ENCODE data around the gene CSRNP3. TPM values are rescaled to one million over a fixed set of nuclear protein-coding genes. Genes with fewer than 3 reads are reported as not detected.

CSRNP3 gene
- total RNA-seq, 1 experiment from 2014 or later, result 0.05 TPM

DNA sequence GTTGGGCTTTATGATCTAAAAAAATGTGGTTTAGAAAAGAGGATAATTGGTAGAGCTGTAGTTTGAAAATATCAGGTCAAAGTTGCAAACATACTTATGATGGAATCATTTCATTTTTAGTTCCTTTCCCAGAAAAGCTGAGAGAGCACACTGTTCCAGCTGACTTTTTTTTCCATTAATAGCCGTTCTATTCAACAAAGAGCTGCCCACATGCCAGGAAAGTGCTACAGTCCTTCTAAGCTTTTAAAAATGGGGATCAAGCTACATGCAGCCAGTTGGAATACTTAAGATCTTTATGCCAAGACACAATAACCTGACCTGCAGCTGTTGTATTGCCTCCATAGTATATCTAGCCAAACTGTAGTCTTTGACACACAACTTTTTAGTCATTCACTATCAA lies 213.0 kb downstream of the CSRNP3 start:
- CTCF ChIA-PET, result no interaction called here
- DNase-seq (ENCODE audit: low read depth, low spot score), result no peak

More for the DNA sequence above, 213.0 kb downstream of the CSRNP3 start:
- TF ChIP-seq, protein P1, sequence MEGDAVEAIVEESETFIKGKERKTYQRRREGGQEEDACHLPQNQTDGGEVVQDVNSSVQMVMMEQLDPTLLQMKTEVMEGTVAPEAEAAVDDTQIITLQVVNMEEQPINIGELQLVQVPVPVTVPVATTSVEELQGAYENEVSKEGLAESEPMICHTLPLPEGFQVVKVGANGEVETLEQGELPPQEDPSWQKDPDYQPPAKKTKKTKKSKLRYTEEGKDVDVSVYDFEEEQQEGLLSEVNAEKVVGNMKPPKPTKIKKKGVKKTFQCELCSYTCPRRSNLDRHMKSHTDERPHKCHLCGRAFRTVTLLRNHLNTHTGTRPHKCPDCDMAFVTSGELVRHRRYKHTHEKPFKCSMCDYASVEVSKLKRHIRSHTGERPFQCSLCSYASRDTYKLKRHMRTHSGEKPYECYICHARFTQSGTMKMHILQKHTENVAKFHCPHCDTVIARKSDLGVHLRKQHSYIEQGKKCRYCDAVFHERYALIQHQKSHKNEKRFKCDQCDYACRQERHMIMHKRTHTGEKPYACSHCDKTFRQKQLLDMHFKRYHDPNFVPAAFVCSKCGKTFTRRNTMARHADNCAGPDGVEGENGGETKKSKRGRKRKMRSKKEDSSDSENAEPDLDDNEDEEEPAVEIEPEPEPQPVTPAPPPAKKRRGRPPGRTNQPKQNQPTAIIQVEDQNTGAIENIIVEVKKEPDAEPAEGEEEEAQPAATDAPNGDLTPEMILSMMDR (IDR thresholded peaks at IDR 0.05 in 2 of 3, conservative IDR thresholded peaks at IDR 0.05 in 1 of 3; ENCODE audit: borderline replicate concordance in 1 of 3, insufficient read depth in 1 of 3, low read depth in 2 of 3, low read length in 2 of 3), result no peak
- TF ChIP-seq YY1 (IDR thresholded peaks at IDR 0.05; ENCODE audit: extremely low read depth, insufficient replicate concordance, low read depth, low read length) (no peak), SP1 (IDR thresholded peaks at IDR 0.05; ENCODE audit: low read depth) (no peak), ZFX (IDR thresholded peaks at IDR 0.05) (no peak), ELF1 (IDR thresholded peaks at IDR 0.05; ENCODE audit: borderline replicate concordance, low read depth) (no peak), FOSL1 (IDR thresholded peaks at IDR 0.05; ENCODE audit: low read depth) (no peak), TCF7L2 (IDR thresholded peaks at IDR 0.05; ENCODE audit: borderline replicate concordance, extremely low read depth, insufficient read depth, insufficient read length) (no peak), EZH2 (IDR thresholded peaks at IDR 0.05) (no peak), CEBPB (IDR thresholded peaks at IDR 0.05; ENCODE audit: low read depth) (no peak), POLR2A (IDR thresholded peaks at IDR 0.05; ENCODE audit: borderline replicate concordance, extremely low read depth, insufficient read depth, insufficient read length) (no peak), JUND (IDR thresholded peaks at IDR 0.05) (no peak), ZNF274 (IDR thresholded peaks at IDR 0.05; ENCODE audit: low read depth, low read length) (no peak)
- TF ChIP-seq, protein P2, sequence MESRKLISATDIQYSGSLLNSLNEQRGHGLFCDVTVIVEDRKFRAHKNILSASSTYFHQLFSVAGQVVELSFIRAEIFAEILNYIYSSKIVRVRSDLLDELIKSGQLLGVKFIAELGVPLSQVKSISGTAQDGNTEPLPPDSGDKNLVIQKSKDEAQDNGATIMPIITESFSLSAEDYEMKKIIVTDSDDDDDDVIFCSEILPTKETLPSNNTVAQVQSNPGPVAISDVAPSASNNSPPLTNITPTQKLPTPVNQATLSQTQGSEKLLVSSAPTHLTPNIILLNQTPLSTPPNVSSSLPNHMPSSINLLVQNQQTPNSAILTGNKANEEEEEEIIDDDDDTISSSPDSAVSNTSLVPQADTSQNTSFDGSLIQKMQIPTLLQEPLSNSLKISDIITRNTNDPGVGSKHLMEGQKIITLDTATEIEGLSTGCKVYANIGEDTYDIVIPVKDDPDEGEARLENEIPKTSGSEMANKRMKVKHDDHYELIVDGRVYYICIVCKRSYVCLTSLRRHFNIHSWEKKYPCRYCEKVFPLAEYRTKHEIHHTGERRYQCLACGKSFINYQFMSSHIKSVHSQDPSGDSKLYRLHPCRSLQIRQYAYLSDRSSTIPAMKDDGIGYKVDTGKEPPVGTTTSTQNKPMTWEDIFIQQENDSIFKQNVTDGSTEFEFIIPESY (IDR thresholded peaks at IDR 0.05; ENCODE audit: extremely low read depth, insufficient replicate concordance, low read length), result no peak
- TF ChIP-seq, protein P3, sequence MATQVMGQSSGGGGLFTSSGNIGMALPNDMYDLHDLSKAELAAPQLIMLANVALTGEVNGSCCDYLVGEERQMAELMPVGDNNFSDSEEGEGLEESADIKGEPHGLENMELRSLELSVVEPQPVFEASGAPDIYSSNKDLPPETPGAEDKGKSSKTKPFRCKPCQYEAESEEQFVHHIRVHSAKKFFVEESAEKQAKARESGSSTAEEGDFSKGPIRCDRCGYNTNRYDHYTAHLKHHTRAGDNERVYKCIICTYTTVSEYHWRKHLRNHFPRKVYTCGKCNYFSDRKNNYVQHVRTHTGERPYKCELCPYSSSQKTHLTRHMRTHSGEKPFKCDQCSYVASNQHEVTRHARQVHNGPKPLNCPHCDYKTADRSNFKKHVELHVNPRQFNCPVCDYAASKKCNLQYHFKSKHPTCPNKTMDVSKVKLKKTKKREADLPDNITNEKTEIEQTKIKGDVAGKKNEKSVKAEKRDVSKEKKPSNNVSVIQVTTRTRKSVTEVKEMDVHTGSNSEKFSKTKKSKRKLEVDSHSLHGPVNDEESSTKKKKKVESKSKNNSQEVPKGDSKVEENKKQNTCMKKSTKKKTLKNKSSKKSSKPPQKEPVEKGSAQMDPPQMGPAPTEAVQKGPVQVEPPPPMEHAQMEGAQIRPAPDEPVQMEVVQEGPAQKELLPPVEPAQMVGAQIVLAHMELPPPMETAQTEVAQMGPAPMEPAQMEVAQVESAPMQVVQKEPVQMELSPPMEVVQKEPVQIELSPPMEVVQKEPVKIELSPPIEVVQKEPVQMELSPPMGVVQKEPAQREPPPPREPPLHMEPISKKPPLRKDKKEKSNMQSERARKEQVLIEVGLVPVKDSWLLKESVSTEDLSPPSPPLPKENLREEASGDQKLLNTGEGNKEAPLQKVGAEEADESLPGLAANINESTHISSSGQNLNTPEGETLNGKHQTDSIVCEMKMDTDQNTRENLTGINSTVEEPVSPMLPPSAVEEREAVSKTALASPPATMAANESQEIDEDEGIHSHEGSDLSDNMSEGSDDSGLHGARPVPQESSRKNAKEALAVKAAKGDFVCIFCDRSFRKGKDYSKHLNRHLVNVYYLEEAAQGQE (IDR thresholded peaks at IDR 0.05; ENCODE audit: low read depth), result no peak
- Histone ChIP-seq H3K79me2 (ENCODE audit: insufficient read depth, low read length) (no peaks in the 10 kb centered on the region), H3K9me2 (ENCODE audit: insufficient read depth) (no peaks in the 10 kb centered on the region), H3K27me3 (ENCODE audit: insufficient read depth, low read length) (peaks cover 19% of the 10 kb centered on the region; the same call in 1 of the 2 replicates), H3K9ac (ENCODE audit: low read length) (no peak overlapping the region), H2AFZ (ENCODE audit: low read depth, low read length, poor library complexity, severe bottlenecking) (no peak overlapping the region), H3K36me3 (ENCODE audit: control insufficient read depth in 1 of 2, insufficient read depth in 2 of 2, low read length in 2 of 2) (no peaks in the 10 kb centered on the region), H3K4me2 (ENCODE audit: low read length) (no peak overlapping the region), H3K4me1 (ENCODE audit: control insufficient read depth in 1 of 2, insufficient read depth in 2 of 2, low read length in 2 of 2) (no peaks in the 10 kb centered on the region), H4K20me1 (ENCODE audit: insufficient read depth) (no peaks in the 10 kb centered on the region), H3K27ac (ENCODE audit: low read depth, low read length) (no peak overlapping the region), H3K4me3 (replicated peaks in 1 of 2; ENCODE audit: low read depth in 1 of 2, low read length in 2 of 2) (no peak overlapping the region), H3K9me3 (ENCODE audit: control insufficient read depth in 1 of 2, insufficient read depth in 1 of 2, low read depth in 1 of 2, low read length in 2 of 2) (no peaks in the 10 kb centered on the region)
- no TSS peak for BruUV-seq (replicated peaks)
- POLR2A ChIA-PET, result no interaction called here
- RAD21 ChIA-PET (ENCODE audit: low non-redundant PET in 1 of 2, low total read pairs in 2 of 2, uncharacterized antibody in 2 of 2, unreplicated experiment in 2 of 2), result no interaction called here
- intact Hi-C loops (cut with micrococcal nuclease), result no loop called here
- ATAC-seq, result no peak
